NCI-H748 (cell line): ENCODE results near the gene SLC9A1.

Source experiments
- DNase-seq: peaks from one replicate; lab custom pipeline; 2025; ENCODE audit not compliant: unreplicated experiment; lab: John Stamatoyannopoulos, UW

SLC9A1 gene

DNA sequence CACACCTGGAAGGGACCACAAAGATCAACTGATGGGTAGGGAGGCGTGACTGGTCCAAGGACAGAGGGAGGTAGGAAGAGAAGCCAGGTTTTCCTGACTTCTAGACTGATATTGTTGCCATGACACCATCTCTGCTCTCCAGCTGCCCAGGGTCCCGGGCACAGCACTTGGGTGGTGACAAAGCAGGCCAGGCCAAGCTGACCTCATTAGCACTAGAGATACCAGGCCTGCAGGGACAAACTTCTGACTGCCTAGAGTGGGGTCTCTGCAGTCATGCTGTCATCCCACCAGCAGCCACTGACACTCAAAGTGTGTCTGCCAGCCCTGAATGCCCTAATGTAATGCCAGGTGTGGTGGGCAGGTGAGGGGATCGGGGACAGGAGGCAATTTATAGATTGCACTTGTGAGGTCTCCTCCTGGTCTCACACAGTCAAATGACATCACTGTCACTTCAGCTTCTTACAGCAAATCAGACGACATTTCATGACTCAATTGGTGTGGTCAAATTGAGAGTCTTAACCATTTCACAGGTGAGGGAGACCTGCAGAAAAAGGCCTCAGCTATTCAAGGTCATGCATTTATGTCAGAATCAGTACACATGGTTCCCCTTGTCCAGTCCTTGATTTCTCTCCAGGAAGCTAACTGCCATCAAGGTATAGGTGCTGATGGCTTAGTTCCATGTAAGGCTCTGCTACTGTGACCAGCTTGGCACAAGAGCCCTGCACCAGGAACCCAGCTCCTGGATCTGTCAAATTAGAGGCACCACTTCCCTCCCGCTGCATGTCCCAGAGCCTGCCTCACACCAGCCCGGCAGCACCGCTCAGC lies 2.7 kb downstream of the SLC9A1 start:
- DNase-seq: no peak

DNA sequence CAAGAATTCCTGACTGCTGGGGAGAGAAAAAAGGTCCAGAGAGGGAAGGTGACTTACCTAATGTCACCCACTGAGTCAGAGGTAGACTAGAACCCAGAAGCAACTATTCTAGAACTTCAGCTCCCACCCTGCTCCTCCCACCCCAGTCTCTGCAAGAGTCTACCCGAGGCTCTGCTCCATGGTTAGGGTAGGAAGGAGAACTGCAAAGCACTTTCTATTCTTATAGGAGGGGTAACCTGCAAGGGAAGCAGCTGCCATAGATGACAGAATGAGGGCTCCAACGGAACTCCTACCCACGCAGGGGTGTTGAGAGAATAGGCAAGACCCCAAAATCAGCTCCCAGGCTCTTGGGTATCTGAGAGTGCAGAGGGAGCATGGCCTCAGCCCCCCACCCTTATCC lies 4.3 kb downstream of the SLC9A1 start:
- no peak for DNase-seq

DNA sequence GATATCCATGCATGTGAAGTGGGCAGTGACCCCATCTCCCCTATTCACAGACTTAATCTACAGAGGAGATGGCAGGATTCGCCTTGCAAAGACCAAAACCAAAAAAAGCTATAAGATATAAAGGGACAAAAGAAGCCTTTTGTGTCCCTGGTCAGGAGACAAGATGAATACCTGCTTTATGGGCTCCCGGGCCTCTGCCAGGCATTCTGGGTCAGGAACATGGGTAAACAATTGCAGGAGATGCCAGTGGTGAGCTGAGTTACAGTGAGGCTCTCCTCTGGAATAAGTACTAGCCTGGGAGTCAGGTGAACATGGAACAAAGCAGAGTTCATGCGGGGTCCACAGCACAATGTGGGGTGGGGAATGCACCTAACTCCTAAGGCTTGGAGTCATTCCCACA lies 4.7 kb downstream of the SLC9A1 start:
- DNase-seq: no peak

DNA sequence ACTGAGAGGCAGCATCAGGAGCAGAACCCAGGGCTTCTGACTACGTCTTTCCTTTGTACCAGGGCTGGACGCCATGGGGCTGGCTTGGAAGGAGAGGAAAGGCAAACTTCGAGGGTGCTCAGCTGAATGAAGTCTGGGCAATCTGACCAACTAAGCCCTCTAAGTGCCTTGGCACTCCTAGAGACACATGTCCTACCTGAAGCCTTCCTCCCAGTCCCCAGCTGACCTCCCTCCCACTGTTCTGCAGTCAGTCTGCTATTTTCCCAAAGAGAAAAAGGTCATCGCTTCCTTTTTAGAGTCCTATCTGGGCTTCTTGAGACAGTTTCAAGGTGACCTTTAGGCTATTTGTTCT lies 5.2 kb downstream of the SLC9A1 start:
- DNase-seq: no peak

DNA sequence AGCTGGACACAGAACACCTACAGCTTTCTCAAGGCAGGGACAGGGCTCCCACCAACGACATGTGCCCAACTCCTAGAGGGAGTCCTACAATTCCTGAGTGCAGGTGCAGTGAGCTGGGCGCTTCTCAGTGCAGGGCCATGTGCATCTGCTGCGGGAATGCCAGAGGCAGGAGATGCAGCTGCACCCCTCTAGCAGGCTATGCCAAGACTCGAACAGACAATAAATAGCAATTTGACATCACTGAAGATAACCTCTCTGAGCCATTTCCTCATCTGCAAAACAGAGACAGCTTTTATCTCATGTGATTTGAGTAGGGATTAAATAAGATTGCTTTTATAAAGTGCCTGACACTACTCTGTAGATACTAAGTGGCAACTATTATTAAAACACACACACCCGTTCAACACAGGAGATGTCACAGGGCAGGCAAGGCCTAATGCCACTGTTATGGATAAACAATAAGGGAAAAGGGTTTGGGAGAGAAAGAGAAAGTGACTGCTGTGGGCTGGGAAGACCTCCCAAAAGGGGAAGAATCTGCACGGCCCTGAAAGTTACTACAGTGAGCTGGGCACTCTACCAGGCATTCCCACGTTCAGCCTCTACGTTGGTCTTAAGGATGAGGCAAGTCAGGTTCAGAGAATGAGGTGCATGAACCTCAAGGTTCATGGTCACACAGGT lies 5.7 kb downstream of the SLC9A1 start:
- DNase-seq: no peak

DNA sequence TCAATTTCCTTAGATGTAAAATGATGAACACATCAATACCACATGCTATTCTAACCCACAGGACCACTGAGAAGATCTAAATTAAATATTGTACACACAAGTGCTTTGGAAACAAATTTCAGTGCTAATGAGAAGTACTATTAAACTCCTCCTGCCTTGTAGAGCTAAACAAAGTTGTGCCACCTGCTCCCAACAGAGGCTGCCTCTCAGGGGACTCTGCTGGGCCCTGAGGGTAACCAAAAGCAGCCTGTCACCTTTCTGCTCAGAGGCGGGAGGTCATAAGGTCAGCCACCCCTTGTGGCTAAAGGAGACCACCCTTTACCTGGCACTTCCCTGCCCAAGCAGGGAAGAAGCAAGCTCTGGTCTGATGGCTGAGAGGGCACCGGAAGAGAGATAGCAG lies 6.3 kb downstream of the SLC9A1 start:
- no peak for DNase-seq

DNA sequence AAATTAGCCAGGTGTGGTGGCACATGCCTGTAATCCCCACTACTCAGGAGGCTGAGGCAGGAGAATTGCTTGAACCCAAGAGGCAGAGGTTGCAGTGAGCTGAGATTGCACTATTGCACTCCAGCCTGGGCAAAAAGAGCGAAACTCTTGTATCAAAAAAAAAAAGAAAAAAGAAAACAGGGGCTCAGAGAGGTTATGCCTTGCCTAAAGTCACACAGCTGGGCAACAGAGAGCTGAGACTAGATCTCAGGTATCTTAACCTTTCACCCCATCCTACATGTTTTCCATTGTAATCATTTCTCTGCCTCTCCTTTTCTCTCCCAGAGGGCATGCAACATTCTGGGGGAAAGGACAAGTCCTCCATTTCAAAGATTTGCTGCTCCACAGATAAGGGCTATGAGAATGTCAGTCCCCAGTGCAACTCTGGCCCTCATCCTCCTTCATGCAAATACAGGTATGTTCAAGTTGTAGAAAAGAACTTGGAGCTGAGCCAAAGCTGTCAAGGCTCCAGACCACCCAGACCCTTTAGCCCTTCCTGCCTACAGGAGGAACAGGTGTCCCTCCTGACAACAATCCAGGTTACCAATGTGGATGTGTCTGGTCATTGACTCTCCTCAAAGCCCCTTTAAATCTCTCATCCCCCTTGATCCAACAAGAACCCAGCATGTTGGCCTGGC lies 6.9 kb downstream of the SLC9A1 start:
- no peak for DNase-seq

DNA sequence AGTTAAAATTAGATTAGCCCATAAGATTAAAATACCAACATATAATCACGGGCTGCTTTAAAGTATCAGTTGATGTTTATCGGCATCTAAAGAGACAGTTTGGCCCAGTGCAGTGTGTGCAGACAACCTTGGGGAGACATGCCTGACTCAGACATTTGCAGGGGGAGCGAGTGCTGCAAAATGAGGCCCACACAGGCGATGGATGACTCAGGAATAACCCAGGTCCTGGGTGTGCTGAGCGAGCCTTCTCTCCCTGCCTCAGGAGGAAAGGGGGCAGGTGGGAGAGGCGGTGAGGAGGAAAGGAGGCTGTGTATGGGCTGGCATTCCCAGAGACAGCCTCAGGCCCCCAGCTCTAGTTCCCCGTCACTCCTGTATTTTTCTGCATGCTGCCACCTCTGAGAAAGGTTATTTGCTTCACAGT lies 9.0 kb downstream of the SLC9A1 start:
- no peak for DNase-seq

DNA sequence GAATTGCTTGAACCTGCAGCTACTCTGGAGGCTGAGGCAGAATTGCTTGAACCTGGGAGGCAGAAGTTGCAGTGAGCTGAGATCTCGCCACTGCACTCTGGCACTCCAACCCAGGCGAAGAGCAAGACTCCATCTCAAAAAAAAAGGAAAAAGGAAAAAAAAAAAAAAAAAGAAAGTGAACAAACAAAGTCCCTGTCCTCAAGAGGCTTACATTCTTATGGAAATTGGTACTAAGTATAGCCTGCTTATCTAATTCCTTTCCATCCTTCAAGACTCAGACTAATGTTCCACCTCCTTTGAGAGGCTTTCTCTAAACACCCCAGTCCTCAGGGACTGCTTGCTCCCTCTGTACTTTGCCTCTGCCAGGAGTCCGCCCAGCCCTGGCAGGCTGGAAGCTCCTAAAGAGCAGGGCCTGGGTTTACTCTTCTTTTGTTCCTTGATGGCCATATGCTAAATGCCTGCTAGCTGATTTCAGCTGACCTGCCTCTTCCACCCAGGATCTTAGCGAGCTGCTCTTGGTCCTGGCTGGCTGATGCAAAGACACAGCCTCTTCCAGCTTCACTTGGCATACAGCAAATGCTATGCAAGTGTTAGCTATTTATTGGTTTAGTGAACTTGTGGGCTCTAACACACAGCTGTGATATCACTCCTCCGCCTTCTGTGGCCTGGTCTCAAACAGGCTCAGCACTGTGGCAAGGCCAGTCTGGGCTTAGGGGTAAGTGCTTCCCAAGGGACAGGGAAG lies 9.8 kb downstream of the SLC9A1 start:
- no peak for DNase-seq

DNA sequence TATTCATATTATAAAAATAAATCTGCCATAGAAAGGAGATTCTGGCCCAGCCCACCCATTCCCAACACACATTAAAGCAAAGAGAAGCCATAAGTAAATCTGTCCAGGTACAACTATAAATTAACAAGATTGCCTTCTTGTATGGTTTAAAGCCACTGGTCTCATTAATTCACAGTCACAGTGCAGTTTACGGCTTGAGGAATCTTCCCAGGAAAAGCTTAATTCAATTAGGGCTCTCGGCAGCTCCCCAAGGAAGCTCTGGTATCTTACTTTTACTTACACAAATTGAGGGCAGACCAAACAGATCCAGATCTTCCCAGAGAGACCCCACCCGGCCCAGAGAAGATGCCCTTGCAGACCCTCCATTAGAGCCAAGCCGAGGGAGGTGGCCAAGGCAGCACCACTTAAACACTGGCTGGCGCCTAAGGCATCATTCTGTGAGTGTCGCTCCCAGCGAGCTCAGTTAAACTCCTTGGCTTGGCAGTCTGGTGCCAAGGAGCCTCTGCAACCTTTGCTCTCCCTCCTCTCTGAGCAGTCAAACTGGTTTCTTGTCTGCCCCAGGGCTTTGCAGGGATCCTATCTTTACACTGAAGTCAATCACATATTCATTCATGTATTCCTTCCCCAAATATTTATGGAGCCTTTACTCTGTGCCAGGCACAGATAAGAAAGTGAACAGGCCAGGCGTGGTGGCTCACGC lies 10.7 kb downstream of the SLC9A1 start:
- no peak for DNase-seq

DNA sequence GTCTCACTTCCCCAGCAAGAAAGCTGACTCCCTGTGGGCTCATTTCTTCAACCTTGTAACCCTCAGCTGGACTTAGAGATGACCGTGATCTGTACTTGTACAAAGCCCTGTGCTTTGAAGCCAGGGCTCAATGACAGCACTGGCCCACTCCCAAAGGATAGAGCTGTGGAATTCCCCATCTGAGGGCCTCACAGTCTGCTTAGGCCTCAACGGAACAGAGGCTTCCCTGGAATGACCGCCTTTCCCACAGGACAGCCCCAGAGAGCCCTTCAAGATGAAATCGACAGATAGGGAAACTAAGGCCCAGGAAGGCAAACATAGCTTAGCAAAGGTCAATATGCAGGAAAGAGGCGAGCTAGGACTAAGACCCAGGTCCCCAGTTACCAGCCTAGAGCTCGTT lies 11.5 kb downstream of the SLC9A1 start:
- DNase-seq: no peak

DNA sequence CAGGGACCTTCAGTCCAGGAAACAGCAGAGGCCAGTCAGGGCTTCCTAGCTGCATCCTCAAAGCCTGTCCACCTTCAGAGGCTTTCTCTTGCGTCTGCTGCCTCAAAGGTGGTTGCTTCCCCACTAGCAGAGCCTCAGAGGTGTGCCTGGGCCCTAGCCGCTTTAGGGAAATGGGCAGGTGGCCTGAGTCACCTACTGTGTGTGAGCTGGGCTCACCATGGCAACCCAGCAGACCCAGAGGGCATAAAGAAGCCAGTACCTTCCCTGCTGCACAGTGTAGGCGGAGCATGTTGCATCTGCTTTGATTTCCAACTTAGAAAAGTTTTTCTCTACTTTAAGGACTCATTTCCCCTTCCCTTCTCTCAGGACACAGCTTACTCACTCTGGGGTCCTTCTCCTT lies 12.5 kb downstream of the SLC9A1 start:
- no peak for DNase-seq

DNA sequence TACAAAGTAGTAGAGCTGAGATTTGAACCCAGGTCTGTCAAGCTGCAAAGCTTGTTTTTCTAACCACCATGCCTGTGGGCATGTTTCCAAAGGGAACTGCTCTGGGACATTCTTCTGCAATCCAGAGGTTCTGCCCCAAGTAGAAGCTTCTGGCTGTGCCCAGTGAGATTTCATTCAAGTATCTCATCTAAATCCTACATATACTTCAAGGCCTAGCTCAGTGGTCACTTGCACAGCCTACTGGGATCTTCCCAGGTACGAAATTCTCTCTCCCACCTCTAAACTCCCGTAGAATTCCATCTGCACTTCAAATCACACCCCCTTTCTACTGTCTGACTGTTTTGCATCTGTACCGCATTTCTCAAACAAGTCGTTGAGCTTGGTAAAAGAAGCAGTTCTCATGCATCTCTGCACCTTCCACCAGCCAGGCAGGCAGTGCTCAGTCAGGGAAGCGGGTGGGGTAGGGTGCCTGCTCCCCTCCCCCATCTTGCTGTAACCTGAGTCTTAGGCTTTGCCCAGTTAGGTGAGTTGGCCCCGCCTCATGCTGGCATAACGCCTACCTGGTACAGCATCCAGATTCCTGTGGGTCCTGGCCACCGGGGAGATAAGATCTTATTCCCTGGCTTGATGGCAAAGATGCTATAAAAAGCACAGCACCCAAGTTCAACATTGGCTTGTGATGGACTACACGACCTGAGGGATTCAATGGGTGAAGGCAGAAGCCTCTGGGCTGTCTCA lies 13.5 kb downstream of the SLC9A1 start:
- no peak for DNase-seq

DNA sequence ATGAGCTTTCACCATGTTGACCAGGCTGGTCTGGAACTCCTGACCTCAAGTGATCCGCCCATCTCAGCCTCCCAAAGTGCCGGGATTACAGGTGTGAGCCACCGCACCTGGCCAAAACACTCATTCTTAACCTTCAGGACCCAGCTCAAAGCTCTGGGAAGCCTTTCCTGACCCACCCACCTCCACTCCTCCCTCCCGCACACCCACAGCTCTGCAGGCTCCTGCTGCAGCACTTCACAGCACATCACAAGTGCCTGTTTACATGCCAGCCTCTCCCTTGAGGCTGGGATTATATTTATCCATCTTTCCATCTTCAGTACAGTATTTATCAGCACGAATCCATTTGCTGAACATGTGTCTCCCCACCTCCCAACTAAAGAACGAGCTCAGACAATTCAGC lies 14.9 kb downstream of the SLC9A1 start:
- no peak for DNase-seq

DNA sequence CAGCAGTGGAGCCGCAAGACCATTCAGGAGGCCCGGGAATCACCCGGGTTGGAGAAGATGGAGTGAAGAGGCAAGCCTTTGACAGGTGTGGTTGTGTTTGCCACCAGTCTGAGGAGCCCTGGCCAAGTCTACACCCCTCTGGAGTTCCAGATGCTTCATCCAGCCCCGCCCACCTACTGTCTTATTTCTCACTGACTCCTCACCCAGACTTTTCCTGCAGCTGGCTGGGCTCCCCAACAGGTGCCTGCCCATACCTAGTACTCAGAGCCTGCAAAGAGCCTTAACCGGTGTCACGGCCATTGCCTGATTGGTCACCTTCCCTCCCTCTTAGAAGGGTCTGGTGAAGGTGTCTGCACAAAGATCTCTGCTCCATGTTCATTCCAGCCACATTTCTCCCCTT lies 16.0 kb downstream of the SLC9A1 start:
- DNase-seq: no peak

DNA sequence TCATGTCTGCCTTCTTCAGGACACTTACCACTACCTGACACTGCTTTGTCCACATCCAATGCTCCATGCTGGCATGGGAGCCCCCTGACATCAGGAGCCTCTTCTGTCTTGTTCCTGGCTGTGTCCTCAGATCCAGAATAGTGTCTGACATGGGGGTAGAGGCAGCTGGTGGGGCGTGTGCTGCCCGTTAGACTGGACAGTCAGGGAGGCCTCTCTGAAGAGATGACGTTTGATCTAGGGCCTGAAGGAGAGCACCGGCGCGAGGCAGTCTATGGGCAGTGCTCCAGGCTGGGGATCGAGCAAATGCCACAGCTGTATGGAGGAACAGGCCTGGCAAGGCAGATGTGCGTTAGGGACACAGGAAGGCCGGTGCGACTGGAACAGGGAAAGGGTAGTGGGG lies 16.6 kb downstream of the SLC9A1 start:
- no peak for DNase-seq

DNA sequence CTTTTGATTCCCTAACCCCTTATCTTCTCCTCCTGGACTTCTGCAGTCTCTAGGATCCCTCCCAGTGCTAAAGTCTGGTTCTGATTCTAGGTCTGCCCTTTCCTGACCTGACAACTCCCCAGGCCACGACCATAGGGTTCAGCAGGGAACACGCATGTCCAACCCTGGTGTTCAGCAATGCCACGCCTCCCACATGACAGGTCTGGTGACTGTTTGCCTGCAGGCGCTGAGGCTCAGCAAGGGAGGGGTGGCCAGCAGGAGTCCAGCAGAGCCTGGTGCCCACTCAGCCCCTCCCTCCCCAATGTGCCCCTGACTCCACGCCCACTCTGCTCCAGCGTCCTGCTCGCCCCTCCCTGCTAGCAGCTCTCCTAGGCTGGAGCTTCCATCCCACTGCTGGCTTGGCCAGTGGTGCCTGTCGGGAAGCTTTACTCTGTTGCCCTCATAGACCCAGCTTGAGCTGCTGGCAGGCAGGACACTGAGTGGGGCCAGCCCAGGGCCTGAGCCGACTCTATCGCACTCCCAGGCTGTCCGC lies 17.3 kb downstream of the SLC9A1 start:
- DNase-seq: no peak

DNA sequence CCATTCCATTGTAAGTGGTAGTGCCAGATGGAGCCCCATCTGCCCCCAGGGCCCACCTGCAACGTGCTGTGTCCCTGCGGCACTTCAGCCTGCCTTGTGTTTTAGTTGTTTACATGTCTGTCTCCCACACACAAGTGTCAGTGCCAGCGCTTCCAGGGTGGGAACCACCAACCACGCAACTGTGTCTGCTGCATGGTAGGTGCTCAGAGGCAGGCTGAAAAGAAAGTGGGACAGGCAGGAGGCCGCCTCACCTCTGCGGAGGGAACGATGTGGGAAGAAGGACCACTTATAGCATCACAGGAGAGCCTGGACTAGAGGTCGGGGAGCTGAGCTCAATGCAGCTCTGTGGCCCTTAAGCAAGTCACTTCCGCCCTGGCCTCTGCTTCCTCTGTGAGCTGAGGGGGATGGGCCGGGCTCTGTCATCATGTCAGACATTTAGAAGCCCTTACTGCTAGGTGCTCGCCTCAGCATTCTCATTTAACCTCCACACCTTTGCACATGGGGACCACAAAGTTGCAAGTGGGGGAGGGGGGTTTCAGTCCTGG lies 17.9 kb downstream of the SLC9A1 start:
- DNase-seq: no peak

DNA sequence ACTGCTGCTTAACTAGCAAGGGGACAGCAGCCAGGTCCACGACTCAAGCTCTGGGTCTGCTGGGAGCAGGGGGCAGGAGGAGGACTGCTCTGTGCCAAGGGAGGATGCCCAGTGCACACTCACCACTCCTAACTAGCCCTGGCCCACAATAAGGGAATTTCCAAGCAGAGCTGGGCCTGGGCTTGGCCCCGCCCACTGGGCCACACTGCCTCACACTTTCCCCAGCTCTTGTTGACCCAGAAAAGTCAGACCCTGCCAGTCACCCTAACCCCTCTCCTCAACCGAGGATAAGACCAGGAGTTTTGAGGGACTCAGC lies 18.7 kb downstream of the SLC9A1 start:
- no peak for DNase-seq
